Calu3 (cell line): ENCODE data around the gene FOLH1. TPM values are rescaled to one million over a fixed set of nuclear protein-coding genes. Genes with fewer than 3 reads are reported as not detected.
"Not testable (repeated sequence)": the region's sequence is repeated elsewhere in the genome, so short reads cannot be mapped to it uniquely, and the experiment has no call there.

ENCODE experiments used
- Bru-seq: library from RNA; stranded (reverse); fragments of 400-500 nt; gene quantifications from one replicate; lab custom pipeline; 2021; lab: Mats Ljungman, UMichigan
- BruChase-seq, 2 experiments: library from RNA; stranded (reverse); fragments of 400-500 nt; gene quantifications; one replicate each; lab custom pipeline; 2021; lab: Mats Ljungman, UMichigan
- BruUV-seq: library from RNA; stranded (reverse); fragments of 400-500 nt; replicated peaks from 2 replicates; lab custom pipeline; 2021; lab: Mats Ljungman, UMichigan
- CTCF ChIA-PET: fragments of 300-600 bp; sonication (Branson Sonifier 250); formaldehyde crosslinking; loops from one replicate; lab custom pipeline; 2022; ENCODE audit warnings: antibody characterized with exemption; lab: Charles Lee
- DNase-seq: peaks from one replicate; pipeline ENCODE4 v3.0.0; 2022
- H3K27ac Mint-ChIP-seq: one replicate; pipeline ENCODE4 v1.8.0; 2022; ENCODE audit warnings: mixed read lengths; ENCODE audit not compliant: unreplicated experiment
- H3K27me3 Mint-ChIP-seq: one replicate; pipeline ENCODE4 v1.8.0; 2022; ENCODE audit warnings: mixed read lengths; ENCODE audit not compliant: unreplicated experiment
- H3K36me3 Mint-ChIP-seq: one replicate; pipeline ENCODE4 v1.8.0; 2022; ENCODE audit warnings: mild to moderate bottlenecking, moderate library complexity, mixed read lengths; ENCODE audit not compliant: insufficient read depth, unreplicated experiment
- H3K4me1 Mint-ChIP-seq: one replicate; pipeline ENCODE4 v1.8.0; 2022; ENCODE audit warnings: mild to moderate bottlenecking, low read depth, mixed read lengths; ENCODE audit not compliant: unreplicated experiment
- H3K4me3 Mint-ChIP-seq: one replicate; pipeline ENCODE4 v1.8.0; 2022; ENCODE audit warnings: mild to moderate bottlenecking, low read depth, moderate library complexity, mixed read lengths; ENCODE audit not compliant: unreplicated experiment
- H3K9me3 Mint-ChIP-seq: one replicate; pipeline ENCODE4 v1.8.0; 2022; ENCODE audit warnings: low read depth, mixed read lengths; ENCODE audit not compliant: unreplicated experiment
- intact Hi-C: fragments of 100-400 bp; cut with micrococcal nuclease; formaldehyde crosslinking; loops from one replicate; pipeline ENCODE4 v1.10.0; 2022; ENCODE audit not compliant: unreplicated experiment
- long read RNA-seq: library from polyadenylated mRNA; stranded (forward); transcript quantifications from one replicate; pipeline ENCODE4 v2.0.0, GENCODE V29; 2022
- total RNA-seq: library from RNA; stranded (reverse); gene quantifications from 2 replicates; pipeline ENCODE4 v1.2.3, GENCODE V29; 2022
- TF ChIP-seq, protein P1 (sequence below): fragments of 200-600 bp; IDR thresholded peaks from one replicate; pipeline ENCODE4 v1.8.0; 2022; ENCODE audit warnings: antibody characterized with exemption; ENCODE audit not compliant: unreplicated experiment

The FOLH1 gene
- total RNA-seq = 0.80 and 0.81 TPM in 2 replicates
- Bru-seq, nascent RNA = percentile 12 among the genes with signal in this experiment
- percentile 9 among the genes with signal in this experiment for BruChase-seq, experiment 1, labeled RNA remaining after a 6-hour chase
- BruChase-seq, experiment 2, labeled RNA remaining after a 2-hour chase = percentile 9 among the genes with signal in this experiment
- long read RNA-seq, partial matches to known transcripts = 0 of 1 reads
- long read RNA-seq, other reads (novel, unspliced or antisense) = 1 of 1 reads

DNA sequence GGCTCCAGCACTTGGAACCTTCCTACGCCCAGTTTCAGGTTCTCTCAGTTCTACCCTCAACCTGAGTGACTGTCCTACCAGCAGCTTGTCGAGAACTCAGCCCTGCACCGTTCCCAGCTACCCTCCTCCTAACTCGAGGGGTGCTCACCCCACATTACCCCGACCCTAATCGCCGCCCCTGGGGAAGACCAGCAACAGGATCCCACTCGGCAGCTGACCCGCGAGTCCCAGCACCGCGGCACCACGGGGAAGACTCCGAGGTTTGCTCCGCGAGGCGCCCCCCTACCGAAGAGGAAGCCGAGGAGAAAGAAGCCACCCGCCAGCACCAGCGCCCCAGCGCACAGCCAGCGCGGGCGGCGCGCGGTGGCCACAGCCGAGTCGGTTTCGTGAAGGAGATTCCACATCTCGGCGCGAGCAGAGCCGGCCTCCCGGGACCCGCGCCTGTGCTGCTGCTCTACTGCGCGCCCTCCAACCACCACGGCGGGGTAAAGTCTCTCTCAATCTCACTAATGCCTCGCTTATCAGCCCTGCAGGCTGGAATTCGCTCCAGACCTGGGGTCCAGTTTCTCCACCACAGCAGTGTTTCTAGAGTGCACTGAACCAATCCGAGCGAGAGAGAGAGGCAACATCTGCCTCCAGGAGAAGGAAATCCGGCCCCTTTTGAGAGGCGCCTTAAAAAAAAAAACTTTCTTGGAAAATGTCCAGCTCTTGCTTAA is at the start of gene FOLH1:
Gene FOLH1 (minus strand): TSS at position 597 of the 716 bp plus-strand sequence. CDS start 193 bp downstream, at position 404.
- H3K4me3 Mint-ChIP-seq = peak within 1 kb of the TSS; percentile 68
- intact Hi-C loops = no loop called here
- CTCF ChIA-PET = no interaction called here
- TF ChIP-seq, protein P1, sequence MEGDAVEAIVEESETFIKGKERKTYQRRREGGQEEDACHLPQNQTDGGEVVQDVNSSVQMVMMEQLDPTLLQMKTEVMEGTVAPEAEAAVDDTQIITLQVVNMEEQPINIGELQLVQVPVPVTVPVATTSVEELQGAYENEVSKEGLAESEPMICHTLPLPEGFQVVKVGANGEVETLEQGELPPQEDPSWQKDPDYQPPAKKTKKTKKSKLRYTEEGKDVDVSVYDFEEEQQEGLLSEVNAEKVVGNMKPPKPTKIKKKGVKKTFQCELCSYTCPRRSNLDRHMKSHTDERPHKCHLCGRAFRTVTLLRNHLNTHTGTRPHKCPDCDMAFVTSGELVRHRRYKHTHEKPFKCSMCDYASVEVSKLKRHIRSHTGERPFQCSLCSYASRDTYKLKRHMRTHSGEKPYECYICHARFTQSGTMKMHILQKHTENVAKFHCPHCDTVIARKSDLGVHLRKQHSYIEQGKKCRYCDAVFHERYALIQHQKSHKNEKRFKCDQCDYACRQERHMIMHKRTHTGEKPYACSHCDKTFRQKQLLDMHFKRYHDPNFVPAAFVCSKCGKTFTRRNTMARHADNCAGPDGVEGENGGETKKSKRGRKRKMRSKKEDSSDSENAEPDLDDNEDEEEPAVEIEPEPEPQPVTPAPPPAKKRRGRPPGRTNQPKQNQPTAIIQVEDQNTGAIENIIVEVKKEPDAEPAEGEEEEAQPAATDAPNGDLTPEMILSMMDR = no peak
- no peaks in the 10 kb centered on the region for H3K9me3 Mint-ChIP-seq
- peaks cover 5% of the 10 kb centered on the region for H3K36me3 Mint-ChIP-seq
- H3K27ac Mint-ChIP-seq = no peak within 1 kb of the TSS
- no peaks in the 10 kb centered on the region for H3K4me1 Mint-ChIP-seq
- no TSS peak for BruUV-seq
- DNase-seq = peak; percentile 12
- H3K27me3 Mint-ChIP-seq = no peaks in the 10 kb centered on the region

DNA sequence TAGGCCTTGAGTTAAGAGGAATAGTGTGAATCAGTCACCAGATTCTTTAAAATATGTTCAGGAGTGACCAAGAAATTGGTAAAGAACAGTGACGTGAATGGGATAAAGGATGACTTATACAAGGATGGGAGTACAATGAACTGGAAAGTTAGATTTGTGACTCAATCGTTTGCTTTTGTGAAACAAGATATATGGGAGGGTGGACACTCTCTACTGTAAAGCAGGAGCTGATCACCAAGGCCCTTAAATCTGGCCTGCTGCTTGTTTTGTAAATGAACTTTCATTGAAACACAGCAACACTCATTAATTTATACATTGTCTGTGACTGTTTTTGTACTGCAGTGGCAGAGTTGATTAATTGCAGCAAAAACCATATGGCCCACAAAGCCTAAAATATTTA is 46.7 kb upstream of the FOLH1 start:
- BruUV-seq, intact Hi-C loops, H3K9me3 Mint-ChIP-seq, H3K4me3 Mint-ChIP-seq, H3K27me3 Mint-ChIP-seq, H3K27ac Mint-ChIP-seq, DNase-seq, H3K4me1 Mint-ChIP-seq, H3K36me3 Mint-ChIP-seq, CTCF ChIA-PET: not testable (repeated sequence)

DNA sequence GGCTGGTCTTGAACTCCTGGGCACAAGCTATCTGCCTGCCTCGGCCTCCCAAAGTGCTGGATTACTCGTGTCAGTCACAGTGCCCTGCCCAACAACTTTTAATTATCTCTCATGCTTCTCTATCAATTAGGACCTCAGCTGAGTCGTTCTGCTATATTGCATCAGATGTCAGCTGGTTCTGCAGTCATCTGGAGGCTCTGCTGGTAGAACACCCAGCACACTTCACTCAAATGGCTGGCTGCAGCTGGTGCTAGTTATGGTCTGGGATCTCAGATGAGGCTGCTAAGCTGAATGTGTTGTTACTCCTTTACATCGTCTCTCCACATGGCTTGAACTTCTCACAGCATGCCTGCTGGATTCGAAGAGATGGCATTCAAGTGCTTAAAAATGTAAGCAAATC is 42.8 kb upstream of the FOLH1 start:
- H3K27me3 Mint-ChIP-seq, BruUV-seq, H3K4me3 Mint-ChIP-seq, H3K27ac Mint-ChIP-seq, H3K36me3 Mint-ChIP-seq, H3K9me3 Mint-ChIP-seq, intact Hi-C loops, CTCF ChIA-PET, H3K4me1 Mint-ChIP-seq, DNase-seq: not testable (repeated sequence)

DNA sequence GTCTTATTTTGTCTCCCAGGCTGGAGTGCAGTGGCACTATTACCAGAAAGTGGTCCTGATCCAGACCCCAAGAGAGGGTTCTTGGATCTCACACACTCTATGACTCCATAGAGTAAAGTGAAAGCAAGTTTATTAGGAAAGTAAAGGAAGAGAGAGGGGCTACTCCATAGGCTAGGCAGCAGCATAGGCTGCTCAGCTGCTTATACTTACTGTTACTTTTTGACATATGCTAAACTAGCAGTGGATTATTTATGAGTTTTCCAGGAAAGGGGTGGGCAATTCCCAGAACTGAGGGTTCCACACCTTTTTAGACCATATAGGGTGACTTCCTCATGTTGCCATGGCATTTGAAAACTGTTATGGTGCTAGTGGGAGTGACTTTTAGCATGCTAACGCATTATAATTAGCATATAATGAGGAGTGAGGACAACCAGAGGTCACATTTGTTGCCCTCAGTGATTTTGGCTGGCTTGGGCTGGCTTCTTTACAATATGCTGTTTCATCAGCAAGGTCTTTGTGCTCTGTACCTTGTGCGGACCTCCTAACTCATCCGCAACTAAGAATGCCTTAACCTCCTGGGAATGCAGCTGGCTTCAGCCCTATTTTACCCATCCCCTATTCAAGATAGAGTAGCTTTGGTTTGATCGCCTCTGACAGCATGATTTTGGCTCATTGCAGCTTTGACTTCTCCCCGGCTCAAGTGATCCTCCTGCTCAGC is 42.2 kb upstream of the FOLH1 start:
- BruUV-seq, DNase-seq, H3K27ac Mint-ChIP-seq, H3K36me3 Mint-ChIP-seq, H3K9me3 Mint-ChIP-seq, H3K4me3 Mint-ChIP-seq, H3K27me3 Mint-ChIP-seq, intact Hi-C loops, H3K4me1 Mint-ChIP-seq, CTCF ChIA-PET: not testable (repeated sequence)

DNA sequence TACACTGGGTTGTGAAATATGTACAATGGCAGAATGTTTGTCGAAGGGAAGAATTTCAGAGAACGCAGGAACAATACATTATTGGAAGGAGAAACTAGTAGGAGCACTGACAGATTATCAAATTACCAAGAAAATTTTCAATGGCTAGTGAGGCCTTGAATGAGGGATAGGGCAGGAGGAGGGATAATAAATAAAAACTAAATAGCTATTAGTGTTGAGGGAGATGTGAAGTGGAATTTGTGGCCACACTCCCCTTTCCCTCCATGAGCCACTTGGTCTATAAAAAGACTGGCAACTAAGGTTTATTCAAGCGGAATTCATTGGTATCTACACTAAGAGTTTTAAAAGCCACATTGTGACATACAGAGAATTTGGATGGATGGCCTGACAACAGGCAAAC is 41.0 kb upstream of the FOLH1 start:
- H3K4me1 Mint-ChIP-seq, H3K27ac Mint-ChIP-seq, CTCF ChIA-PET, DNase-seq, BruUV-seq, H3K36me3 Mint-ChIP-seq, H3K27me3 Mint-ChIP-seq, H3K4me3 Mint-ChIP-seq, intact Hi-C loops, H3K9me3 Mint-ChIP-seq: not testable (repeated sequence)

DNA sequence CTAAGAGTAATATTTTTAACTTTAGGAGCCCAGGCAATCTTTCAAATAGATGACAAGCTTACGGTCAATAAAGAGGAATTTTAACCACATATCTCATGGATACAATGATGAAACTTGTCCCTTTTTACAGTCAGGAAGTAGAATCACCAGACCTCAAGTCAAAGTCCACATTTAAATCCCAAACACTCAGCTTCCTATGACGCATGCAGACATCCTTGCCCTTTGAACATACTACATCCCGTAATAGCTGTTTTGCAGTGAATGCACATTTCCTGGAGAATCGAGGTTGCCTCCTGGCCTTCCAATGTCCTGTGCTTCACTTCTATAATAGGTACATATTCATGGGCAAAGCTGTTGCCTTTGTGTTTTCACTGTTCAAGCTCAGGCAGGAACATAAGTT is 25.3 kb upstream of the FOLH1 start:
- BruUV-seq, H3K27ac Mint-ChIP-seq, CTCF ChIA-PET, H3K27me3 Mint-ChIP-seq, H3K4me1 Mint-ChIP-seq, H3K9me3 Mint-ChIP-seq, H3K4me3 Mint-ChIP-seq, intact Hi-C loops, H3K36me3 Mint-ChIP-seq, DNase-seq: not testable (repeated sequence)

DNA sequence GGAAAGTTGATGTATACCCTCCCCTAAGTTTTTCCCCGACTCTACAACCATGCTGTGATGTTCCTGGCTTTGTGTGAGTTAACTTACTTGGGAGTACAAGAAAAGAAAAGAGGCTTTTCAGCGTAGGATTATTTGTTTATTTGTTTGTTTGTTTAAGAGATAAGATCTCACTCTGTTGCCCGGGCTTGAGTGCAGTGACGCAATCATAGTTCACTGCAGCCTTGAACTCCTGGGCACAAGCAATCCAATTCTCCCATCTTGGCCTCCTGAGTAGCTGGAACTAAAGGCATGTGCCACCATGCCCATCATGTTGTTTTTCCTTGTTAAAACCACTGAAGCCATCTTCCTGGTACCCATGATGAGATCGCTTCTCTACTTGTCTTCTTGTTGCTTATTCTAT is 24.6 kb upstream of the FOLH1 start:
- H3K36me3 Mint-ChIP-seq, intact Hi-C loops, H3K27ac Mint-ChIP-seq, CTCF ChIA-PET, H3K4me3 Mint-ChIP-seq, BruUV-seq, H3K9me3 Mint-ChIP-seq, DNase-seq, H3K4me1 Mint-ChIP-seq, H3K27me3 Mint-ChIP-seq: not testable (repeated sequence)

DNA sequence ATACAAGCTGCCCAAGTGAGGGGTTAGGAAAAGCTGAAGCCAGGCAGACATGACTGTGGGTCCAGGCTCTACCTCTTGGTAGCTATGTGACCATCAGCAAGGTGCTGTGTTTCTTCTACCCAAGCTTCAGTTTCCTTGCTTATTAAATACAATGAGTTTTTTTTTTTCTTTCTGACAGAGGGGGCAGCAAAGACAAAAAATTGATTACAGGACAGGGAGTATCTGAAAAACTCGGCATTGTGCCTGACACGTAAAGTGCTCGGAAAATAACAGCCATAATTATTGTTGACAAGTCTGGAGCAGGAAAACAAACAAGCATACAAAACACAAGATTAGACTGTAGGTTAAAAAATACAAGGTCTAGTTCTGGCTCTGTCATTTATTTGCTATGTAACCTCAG is 23.3 kb upstream of the FOLH1 start:
- H3K27me3 Mint-ChIP-seq = peaks cover 17% of the 10 kb centered on the region
- H3K4me3 Mint-ChIP-seq, H3K36me3 Mint-ChIP-seq, DNase-seq, CTCF ChIA-PET, H3K27ac Mint-ChIP-seq, BruUV-seq, H3K4me1 Mint-ChIP-seq, H3K9me3 Mint-ChIP-seq, intact Hi-C loops: not testable (repeated sequence)

DNA sequence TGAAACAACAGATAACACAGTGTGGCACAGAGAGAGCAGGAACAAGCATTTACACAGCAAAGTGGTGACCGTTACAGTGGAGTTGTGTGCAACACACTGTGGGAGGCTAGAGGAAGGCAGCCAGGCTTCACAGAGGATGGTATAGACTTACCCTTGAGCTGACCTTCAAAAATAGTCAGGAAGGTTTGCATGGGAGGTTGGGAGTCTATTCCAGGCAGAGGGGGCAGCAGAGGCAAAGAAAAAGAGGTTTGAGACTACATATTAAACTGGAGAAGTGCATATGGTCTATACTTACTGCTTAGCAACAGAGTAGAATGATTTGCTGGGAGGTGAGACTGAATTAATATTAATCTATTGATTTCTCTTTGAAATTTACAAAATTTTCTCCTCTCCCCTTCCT is 22.1 kb upstream of the FOLH1 start:
- DNase-seq, H3K9me3 Mint-ChIP-seq, H3K4me3 Mint-ChIP-seq, H3K27ac Mint-ChIP-seq, BruUV-seq, H3K4me1 Mint-ChIP-seq, H3K36me3 Mint-ChIP-seq, CTCF ChIA-PET, intact Hi-C loops: not testable (repeated sequence)
- H3K27me3 Mint-ChIP-seq = peaks cover 27% of the 10 kb centered on the region
